Spleen (tissue), 7 donors: Measurements from ENCODE around the gene CEACAM21.

Experiments used
- POLR2A ChIP-seq, 3 donors: fragments of 450-650 bp; IDR thresholded peaks; one replicate each; pipeline ENCODE4 v1.5.1; 2017; ENCODE audit warnings: antibody characterized with exemption in 3 of 3, mild to moderate bottlenecking in 1 of 3
- POLR2AphosphoS5 ChIP-seq, 3 donors: sonication (generic); formaldehyde crosslinking; IDR thresholded peaks; one replicate each; pipeline ENCODE4 v1.5.1; 2017; ENCODE audit warnings: antibody characterized with exemption in 3 of 3
- TF ChIP-seq, protein P1 (sequence below), 11 experiments: fragments of 200-600 bp in 7 of 11; fragments of 450-650 bp in 4 of 11; sonication (generic) in 4 of 11; IDR thresholded peaks in 8 of 11; conservative IDR thresholded peaks in 3 of 11; 1 replicate in 7 of 11; 2 replicates in 4 of 11; pipeline versions ENCODE4 v1.4.0 to v1.8.0; 2016 to 2021; ENCODE audit warnings: antibody characterized with exemption in 11 of 11, inconsistent platforms in 4 of 11, mild to moderate bottlenecking in 1 of 11
- donor health status: DM: no; HTN: no; CAD: no; lungs with moderate emphysema.
- donor health status: DM: no; HTN: no; CAD: no.
- donor health status: DM: no; HTN: no; CAD: no.

DNA sequence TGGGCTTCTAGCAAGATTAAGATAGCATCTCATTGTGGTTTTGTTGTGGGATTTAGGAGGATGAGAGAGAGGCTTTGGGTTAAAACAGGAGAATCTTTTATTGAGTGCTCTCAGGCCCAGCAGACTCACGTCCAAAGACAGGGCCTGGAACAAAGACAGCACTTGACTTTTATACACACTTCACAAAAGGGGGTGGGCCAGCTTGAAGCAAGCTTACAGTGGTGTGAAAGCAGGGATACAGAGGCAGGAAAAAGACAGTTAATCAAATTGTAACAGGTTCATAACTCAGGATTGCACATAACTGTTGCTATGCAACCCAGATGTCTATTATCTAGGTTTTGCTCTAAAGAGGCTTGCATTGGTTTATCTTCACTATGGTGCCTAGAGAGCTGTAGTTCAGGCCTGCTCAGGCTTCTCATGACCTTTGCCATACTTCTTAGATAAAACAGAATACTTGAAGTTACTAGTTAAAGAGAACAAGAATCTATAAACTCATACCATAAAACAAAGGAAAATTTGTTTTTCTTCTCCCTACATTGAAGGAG is 42.2 kb upstream of the CEACAM21 start:
- TF ChIP-seq, protein P1, sequence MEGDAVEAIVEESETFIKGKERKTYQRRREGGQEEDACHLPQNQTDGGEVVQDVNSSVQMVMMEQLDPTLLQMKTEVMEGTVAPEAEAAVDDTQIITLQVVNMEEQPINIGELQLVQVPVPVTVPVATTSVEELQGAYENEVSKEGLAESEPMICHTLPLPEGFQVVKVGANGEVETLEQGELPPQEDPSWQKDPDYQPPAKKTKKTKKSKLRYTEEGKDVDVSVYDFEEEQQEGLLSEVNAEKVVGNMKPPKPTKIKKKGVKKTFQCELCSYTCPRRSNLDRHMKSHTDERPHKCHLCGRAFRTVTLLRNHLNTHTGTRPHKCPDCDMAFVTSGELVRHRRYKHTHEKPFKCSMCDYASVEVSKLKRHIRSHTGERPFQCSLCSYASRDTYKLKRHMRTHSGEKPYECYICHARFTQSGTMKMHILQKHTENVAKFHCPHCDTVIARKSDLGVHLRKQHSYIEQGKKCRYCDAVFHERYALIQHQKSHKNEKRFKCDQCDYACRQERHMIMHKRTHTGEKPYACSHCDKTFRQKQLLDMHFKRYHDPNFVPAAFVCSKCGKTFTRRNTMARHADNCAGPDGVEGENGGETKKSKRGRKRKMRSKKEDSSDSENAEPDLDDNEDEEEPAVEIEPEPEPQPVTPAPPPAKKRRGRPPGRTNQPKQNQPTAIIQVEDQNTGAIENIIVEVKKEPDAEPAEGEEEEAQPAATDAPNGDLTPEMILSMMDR (IDR thresholded peaks at IDR 0.05 in 8 of 11, conservative IDR thresholded peaks at IDR 0.05 in 3 of 11): no peak
- TF ChIP-seq POLR2A (IDR thresholded peaks at IDR 0.05) (no peak), POLR2AphosphoS5 (IDR thresholded peaks at IDR 0.05) (no peak)
